ENCODE measurements around the gene C5AR2. TPM values are rescaled to one million over a fixed set of nuclear protein-coding genes. Genes with fewer than 3 reads are reported as not detected.

C5AR2 gene
- total RNA-seq, 1 experiment from 2014 or later = 2.4 TPM

GRCh38 chr19:47371261-47371660 lies 39.3 kb downstream of the C5AR2 start:
- CTCF ChIA-PET = interaction anchor here (0.6 to 2.4 kb wide), 3 partner anchors 20 to 79 kb away, joined by 3 to 11 read pairs (median 5); no protein-coding TSS in a partner anchor

DNA sequence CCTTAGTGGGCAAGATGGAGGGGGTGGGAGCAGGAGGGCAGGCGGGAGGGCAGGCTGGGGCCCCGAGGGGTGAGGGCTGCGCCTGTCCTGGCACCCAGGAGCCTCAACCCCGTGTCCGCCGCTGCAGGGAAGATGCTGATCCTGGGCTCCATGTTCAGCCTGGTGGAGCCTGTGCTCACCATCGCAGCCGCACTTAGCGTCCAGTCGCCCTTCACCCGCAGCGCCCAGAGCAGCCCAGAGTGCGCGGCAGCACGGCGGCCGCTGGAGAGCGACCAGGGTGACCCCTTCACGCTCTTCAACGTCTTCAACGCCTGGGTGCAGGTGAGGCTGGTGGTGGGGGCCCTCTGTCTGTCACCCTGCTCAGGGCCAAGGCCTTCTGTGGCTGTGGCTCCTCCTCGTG lies 40.6 kb downstream of the C5AR2 start:
- DNase-seq (ENCODE audit: unreplicated experiment) = no peak
- TF ChIP-seq, protein P1, sequence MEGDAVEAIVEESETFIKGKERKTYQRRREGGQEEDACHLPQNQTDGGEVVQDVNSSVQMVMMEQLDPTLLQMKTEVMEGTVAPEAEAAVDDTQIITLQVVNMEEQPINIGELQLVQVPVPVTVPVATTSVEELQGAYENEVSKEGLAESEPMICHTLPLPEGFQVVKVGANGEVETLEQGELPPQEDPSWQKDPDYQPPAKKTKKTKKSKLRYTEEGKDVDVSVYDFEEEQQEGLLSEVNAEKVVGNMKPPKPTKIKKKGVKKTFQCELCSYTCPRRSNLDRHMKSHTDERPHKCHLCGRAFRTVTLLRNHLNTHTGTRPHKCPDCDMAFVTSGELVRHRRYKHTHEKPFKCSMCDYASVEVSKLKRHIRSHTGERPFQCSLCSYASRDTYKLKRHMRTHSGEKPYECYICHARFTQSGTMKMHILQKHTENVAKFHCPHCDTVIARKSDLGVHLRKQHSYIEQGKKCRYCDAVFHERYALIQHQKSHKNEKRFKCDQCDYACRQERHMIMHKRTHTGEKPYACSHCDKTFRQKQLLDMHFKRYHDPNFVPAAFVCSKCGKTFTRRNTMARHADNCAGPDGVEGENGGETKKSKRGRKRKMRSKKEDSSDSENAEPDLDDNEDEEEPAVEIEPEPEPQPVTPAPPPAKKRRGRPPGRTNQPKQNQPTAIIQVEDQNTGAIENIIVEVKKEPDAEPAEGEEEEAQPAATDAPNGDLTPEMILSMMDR (IDR thresholded peaks at IDR 0.05; ENCODE audit: unreplicated experiment) = no peak
- Mint-ChIP-seq H3K27me3 (ENCODE audit: insufficient read depth, unreplicated experiment) (no peaks in the 10 kb centered on the region), H3K9me3 (ENCODE audit: unreplicated experiment) (no peaks in the 10 kb centered on the region), H3K4me1 (ENCODE audit: insufficient read depth, unreplicated experiment) (peaks cover 14% of the 10 kb centered on the region), H3K4me3 (ENCODE audit: unreplicated experiment) (no peak overlapping the region), H3K36me3 (ENCODE audit: insufficient read depth, unreplicated experiment) (peaks cover 74% of the 10 kb centered on the region), H3K27ac (ENCODE audit: low read depth, unreplicated experiment) (no peak overlapping the region)
- CTCF ChIA-PET = interaction anchor here (0.5 kb wide), 1 partner anchor 644 kb away, joined by 3 read pairs; no protein-coding TSS in a partner anchor
- BruUV-seq (replicated peaks) = no TSS peak
- intact Hi-C loops (cut with micrococcal nuclease) = no loop called here
- POLR2A ChIA-PET = no interaction called here

More at GRCh38 chr19:47371261-47371660, 39.3 kb downstream of the C5AR2 start:
- peaks cover 84% of the 10 kb centered on the region for H3K36me3 Mint-ChIP-seq (ENCODE audit: insufficient read depth, unreplicated experiment)
- DNase-seq (ENCODE audit: unreplicated experiment) = no peak
- intact Hi-C loops (cut with micrococcal nuclease) = no loop called here
- POLR2A ChIA-PET = no interaction called here
- no peaks in the 10 kb centered on the region for H3K27me3 Mint-ChIP-seq (ENCODE audit: insufficient read depth, unreplicated experiment)
- H3K27ac Mint-ChIP-seq (ENCODE audit: low read depth, unreplicated experiment) = no peak overlapping the region
- H3K9me3 Mint-ChIP-seq (ENCODE audit: unreplicated experiment) = no peaks in the 10 kb centered on the region
- TF ChIP-seq, protein P1 (IDR thresholded peaks at IDR 0.05; ENCODE audit: unreplicated experiment) = no peak
- H3K4me1 Mint-ChIP-seq (ENCODE audit: insufficient read depth, unreplicated experiment) = peaks cover 14% of the 10 kb centered on the region
- no peak overlapping the region for H3K4me3 Mint-ChIP-seq (ENCODE audit: unreplicated experiment)
- BruUV-seq (replicated peaks) = no TSS peak

DNA sequence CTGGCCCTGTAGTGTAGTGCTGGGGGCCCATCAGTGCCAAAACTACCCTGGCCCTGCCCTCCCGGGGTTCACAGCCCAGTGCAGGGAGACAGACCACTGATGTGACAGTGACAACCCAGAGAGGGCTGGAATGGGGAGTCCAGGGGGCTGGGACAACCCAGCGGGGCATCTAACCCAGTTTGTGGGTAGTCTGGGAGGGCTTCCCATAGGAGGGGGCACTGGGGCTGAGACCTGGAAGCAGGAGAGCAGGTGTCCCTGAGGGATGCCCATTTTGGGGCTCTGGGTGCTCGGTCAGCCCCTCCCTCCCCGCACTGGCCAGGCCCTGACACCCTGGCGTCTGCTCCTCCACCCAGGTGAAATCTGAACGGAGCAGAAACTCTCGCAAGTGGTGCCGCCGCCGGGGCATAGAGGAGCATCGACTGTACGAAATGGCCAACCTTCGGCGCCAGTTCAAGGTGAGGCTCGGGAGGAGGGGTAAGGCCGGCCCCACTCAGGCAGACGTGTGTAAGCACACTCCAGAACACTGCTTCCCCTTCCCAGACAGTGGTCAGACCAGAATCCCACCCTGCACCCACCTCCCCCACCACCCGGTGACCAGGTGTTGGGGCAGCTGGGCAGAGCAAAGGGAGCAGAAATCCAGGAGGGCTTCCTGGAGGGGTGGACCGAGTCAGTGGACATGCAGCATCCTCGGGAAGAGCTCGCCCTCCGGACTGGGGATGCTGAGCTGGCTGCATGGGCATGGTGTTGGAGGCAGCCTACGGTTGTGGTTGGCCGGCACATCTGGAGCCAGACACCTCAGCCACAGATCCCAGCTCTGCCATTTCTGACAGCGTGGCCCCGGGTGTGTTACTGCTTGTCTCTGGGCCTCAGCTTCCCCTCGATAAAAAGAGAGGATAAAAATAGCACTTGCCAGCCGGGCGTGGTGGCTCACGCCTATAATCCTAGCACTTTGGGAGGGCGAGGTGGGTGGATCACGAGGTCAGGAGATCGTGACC lies 41.6 kb downstream of the C5AR2 start:
- intact Hi-C loops (cut with micrococcal nuclease) = no loop called here
- POLR2A ChIA-PET = interaction anchor here (1.2 kb wide), 1 partner anchor 9 kb away, joined by 3 read pairs; no protein-coding TSS in a partner anchor
- Mint-ChIP-seq H3K36me3 (ENCODE audit: insufficient read depth, unreplicated experiment) (peaks cover 72% of the 10 kb centered on the region), H3K27ac (ENCODE audit: low read depth, unreplicated experiment) (no peak overlapping the region), H3K9me3 (ENCODE audit: unreplicated experiment) (no peaks in the 10 kb centered on the region), H3K4me3 (ENCODE audit: unreplicated experiment) (no peak overlapping the region), H3K27me3 (ENCODE audit: insufficient read depth, unreplicated experiment) (no peaks in the 10 kb centered on the region), H3K4me1 (ENCODE audit: insufficient read depth, unreplicated experiment) (peaks cover 14% of the 10 kb centered on the region)
- CTCF ChIA-PET = interaction anchor here (0.8 to 1.2 kb wide), 2 partner anchors 18 to 25 kb away, joined by 3 to 4 read pairs; partner anchors contain the start of gene DHX34
- TF ChIP-seq, protein P1 (IDR thresholded peaks at IDR 0.05; ENCODE audit: unreplicated experiment) = no peak
- no TSS peak for BruUV-seq (replicated peaks)
- no peak for DNase-seq (ENCODE audit: unreplicated experiment)

All from MCF 10A (cell line).